ENCODE results near the gene ENDOV.

Gene ENDOV

GRCh38 chr17:80386341-80386740, 28.6 kb upstream of the ENDOV start:
- no peak for DNase-seq (ENCODE audit: low read depth)
- TF ChIP-seq, protein P1, sequence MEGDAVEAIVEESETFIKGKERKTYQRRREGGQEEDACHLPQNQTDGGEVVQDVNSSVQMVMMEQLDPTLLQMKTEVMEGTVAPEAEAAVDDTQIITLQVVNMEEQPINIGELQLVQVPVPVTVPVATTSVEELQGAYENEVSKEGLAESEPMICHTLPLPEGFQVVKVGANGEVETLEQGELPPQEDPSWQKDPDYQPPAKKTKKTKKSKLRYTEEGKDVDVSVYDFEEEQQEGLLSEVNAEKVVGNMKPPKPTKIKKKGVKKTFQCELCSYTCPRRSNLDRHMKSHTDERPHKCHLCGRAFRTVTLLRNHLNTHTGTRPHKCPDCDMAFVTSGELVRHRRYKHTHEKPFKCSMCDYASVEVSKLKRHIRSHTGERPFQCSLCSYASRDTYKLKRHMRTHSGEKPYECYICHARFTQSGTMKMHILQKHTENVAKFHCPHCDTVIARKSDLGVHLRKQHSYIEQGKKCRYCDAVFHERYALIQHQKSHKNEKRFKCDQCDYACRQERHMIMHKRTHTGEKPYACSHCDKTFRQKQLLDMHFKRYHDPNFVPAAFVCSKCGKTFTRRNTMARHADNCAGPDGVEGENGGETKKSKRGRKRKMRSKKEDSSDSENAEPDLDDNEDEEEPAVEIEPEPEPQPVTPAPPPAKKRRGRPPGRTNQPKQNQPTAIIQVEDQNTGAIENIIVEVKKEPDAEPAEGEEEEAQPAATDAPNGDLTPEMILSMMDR (IDR thresholded peaks at IDR 0.05; ENCODE audit: insufficient read depth, low read depth, low read length, missing control alignments), result no peak
- H3K4me3 ChIP-seq (ENCODE audit: low read length), result no peak overlapping the region

DNA sequence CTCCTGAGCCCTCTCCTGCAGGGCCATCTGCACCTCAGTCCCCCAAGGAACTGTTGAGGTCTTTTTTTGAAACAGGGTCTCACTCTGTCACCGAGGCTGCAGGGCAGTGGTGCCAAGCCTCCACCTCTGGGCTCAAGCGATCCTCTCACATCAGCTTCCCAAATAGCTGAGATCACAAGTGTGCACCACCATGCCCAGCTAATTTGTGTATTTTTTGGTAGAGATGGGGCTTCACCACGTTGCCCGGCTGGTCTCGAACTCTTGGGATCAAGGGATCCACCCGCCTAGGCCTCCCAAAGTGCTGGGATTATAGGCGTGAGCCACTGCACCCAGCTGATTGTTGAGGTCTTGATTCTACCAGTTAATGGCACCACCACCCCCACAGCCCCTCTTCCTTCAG, 27.9 kb upstream of the ENDOV start:
- H3K4me3 ChIP-seq (ENCODE audit: low read length), result no peak overlapping the region
- TF ChIP-seq, protein P1 (IDR thresholded peaks at IDR 0.05; ENCODE audit: insufficient read depth, low read depth, low read length, missing control alignments), result no peak
- DNase-seq (ENCODE audit: low read depth), result no peak

- TF ChIP-seq, protein P1 (IDR thresholded peaks at IDR 0.05; ENCODE audit: insufficient read depth, low read depth, low read length, missing control alignments), result no peak
- no peak for DNase-seq (ENCODE audit: low read depth)
- no peak overlapping the region for H3K4me3 ChIP-seq (ENCODE audit: low read length)
Measured at GRCh38 chr17:80388175-80388574, 26.8 kb upstream of the ENDOV start.

- TF ChIP-seq, protein P1 (IDR thresholded peaks at IDR 0.05; ENCODE audit: insufficient read depth, low read depth, low read length, missing control alignments), result no peak
- DNase-seq (ENCODE audit: low read depth), result no peak
- H3K4me3 ChIP-seq (ENCODE audit: low read length), result no peak overlapping the region
Measured at GRCh38 chr17:80388601-80389000, 26.4 kb upstream of the ENDOV start.

DNA sequence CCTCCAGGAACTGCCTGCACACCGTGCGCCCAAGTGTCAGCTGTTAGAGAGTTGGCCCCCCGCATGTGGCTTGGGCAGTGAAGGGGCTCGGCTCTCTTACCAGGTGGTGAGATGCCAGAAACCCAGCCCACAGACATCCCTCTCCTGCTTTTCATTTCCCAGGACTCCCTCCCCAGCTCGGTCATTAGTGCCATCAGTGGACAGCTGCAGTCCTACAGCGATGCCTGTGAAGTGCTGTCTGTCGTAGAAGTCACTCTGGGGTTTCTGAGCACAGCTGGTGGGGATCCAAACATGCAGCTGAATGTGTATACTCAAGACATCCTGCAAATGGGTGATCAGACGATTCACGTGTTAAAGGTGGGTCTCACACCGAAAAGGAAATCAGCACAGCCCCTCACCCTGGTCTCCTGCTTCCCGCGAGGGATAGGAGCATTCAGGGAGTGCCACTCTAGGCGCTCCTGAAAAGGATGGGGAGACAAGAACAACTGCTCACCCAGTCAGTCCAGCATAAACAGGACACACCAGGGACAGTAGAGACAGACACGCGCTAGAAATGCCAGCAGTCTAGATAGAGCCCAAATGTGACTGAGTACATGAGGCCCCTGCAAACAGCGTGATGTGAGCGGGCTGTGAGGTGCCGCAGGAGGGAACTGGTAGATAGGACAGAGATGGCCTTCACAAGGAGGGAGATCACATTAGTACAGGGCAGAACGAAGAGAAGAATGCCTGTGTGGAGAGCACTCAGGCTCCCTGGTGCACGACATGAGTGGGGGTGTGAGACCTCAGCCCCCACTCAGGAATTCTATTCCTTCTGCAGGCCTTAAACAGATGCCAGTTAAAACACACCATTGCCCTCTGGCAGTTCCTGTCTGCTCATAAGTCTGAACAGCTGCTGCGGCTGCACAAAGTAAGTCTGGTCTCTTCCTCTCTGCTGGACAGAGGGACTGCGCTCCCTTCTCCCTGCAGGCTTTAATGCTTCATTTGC, 25.7 kb upstream of the ENDOV start:
- H3K4me3 ChIP-seq (ENCODE audit: low read length), result no peak overlapping the region
- TF ChIP-seq, protein P1 (IDR thresholded peaks at IDR 0.05; ENCODE audit: insufficient read depth, low read depth, low read length, missing control alignments), result no peak
- DNase-seq (ENCODE audit: low read depth), result no peak

DNA sequence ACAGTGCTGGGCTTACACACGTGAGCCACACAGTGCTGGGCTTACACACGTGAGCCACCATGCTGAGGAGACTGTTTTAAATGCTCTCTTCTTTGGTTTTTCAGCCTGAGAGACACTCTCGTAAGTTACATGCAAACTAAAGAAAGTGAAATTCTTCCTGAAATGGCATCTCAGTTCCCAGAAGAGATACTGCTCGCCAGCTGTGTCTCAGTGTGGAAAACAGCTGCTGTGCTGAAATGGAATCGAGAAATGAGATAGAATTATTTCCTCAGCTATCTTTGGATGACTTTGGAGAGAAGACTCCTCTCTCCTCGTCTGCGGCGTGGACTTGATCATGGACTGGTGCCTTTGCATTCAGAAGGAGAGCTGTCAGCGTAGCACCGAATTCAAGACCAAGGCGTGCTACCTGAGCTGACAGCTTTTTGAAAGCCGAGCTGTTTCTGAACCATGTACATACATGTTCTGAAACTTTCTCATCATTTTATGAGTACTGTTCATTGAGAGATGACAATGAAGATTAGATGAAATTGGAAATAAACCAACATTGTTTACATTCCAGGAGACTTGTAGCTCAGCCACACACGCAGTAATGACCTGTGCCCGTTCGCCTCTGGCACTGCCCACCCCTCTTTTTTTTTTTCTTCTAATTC, 21.6 kb upstream of the ENDOV start:
- TF ChIP-seq, protein P1 (IDR thresholded peaks at IDR 0.05; ENCODE audit: insufficient read depth, low read depth, low read length, missing control alignments), result no peak
- no peak overlapping the region for H3K4me3 ChIP-seq (ENCODE audit: low read length)
- no peak for DNase-seq (ENCODE audit: low read depth)
